Activated naive CD4-positive, alpha-beta T cell treated with Interleukin-2 at 50 U/mL for 16 hours (primary cell): ENCODE measurements around the gene ECHS1.
"Not testable (repeated sequence)": the region's sequence is repeated elsewhere in the genome, so short reads cannot be mapped to it uniquely, and the experiment has no call there.

Experiments used
- DNase-seq: peaks from one replicate; pipeline ENCODE4 v3.0.0-alpha.2; 2020

Gene ECHS1

GRCh38 chr10:133337370-133337725, 35.8 kb downstream of the ECHS1 start:
- no peak for DNase-seq

GRCh38 chr10:133336577-133337369, 36.4 kb downstream of the ECHS1 start, which contains the start of gene CALY:
Gene CALY (minus strand): TSS chr10:133336896. CDS start chr10:133328989, 7,907 bp downstream.
- peak; percentile 78 for DNase-seq

GRCh38 chr10:133336118-133336576, 37.0 kb downstream of the ECHS1 start:
- no peak for DNase-seq

DNA sequence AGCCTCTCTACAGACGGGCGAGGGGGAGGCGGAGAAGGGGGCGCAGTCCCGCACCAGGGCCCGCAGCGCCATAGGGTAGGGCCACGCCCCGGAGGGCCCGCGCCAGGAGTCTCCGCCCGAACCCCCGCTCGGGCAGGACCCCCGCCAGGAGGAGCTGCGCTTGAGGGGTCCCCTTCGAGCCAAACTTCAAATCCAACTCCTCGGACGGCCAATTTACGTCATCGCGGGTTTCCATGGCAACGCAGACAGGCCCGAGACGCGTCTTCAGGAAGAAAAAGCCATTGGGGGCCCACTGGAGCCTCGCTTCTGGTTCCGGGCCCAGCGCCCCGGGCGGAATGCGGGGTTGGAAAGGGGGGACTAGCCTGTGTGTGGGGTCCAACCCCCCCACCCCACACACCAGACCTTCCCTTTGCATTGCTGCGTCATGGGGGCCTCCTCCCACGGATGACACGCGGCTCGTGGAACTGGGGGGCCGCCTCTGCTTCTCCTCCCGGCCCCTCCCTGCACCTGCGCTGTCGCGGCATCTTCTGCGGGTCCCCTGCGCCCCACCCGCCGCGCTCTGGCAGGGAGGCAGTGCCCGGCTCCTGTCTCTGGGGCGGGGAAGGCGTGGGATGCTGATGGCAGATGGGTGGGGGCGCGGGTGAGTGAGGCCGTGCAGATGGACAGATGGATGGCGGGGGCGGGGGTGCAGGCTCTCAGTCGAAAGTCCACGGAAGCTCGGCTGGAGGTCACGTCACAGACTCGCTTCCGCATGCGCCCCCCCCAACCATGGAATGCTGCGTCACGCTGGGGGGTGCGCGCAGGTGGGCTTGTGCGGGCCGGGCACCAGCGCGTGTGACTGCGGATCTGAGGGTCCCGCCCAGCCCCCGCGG, 37.7 kb downstream of the ECHS1 start:
- peak; percentile 77 for DNase-seq

DNA sequence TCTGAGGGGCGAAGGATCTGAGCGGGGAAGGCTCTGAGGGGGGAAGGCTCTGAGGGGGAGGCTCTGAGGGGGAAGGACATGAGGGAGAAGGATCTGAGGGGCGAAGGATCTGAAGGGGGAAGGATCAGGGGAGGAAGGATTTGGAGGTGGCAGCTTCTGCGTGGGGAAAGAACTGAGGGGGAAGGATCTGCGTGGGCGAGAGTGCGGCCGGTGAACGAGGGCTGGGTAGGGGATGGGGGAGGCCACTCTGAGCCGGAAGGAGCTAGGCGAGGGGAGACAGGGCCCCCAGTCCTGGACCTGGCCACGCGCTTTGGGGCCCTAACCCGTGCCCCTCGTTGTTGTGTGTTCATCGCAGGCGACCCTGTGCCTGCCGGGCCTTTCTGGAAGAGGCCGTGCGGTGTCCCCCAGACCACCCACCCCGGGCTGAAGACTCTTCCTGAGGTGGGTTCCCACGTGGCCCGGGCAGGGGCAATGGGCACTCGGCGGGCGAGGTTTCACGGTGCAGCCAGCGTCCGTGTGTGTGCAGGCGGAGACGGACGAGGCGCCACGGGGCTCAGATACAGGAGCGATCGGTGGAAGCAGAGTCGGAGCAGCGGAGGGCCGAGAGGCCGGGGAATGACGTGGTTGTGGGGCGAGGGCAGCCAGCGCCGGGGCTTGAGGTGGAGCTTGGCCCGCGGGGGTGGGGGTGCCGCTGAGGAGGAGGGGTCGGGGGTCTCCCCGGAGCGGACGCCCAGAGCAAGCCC, 38.5 kb downstream of the ECHS1 start:
- no peak for DNase-seq

DNA sequence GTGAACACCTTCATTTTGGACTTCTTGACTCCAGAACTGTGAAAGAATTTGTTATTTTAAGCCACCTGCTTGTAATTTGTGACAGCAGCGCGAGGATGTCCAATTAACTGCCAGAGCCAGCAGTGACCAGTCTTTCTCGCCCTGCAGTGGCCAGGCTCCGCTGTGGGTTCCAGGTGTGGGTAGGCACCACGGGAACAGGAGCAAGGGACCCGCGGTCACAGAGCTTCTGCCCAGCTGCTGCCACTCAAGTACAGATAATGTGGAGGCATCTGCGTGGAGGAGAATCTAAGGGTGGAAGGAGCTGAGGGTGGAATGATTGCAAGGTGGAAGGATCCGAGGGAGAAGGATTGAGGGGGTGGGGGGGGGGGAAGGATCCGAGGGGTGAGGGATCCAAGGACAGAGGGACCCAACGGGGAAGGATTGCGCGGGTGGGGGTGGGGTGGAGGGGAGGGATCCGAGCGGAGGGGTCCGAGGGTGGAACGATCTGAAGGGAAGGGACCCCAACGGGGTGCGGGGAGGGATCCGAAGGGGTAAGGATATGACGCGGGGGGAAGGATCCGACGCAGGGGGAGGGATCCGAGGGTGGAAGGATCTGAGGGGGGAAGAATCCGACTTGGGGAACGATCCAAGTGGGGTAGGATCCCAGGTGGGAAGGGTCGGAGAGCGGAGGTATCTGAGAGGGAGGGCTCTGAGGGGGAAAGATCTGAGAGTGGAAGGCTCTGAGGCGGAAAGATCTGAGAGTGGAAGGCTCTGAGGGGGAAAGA, 40.0 kb downstream of the ECHS1 start:
- no peak for DNase-seq

DNA sequence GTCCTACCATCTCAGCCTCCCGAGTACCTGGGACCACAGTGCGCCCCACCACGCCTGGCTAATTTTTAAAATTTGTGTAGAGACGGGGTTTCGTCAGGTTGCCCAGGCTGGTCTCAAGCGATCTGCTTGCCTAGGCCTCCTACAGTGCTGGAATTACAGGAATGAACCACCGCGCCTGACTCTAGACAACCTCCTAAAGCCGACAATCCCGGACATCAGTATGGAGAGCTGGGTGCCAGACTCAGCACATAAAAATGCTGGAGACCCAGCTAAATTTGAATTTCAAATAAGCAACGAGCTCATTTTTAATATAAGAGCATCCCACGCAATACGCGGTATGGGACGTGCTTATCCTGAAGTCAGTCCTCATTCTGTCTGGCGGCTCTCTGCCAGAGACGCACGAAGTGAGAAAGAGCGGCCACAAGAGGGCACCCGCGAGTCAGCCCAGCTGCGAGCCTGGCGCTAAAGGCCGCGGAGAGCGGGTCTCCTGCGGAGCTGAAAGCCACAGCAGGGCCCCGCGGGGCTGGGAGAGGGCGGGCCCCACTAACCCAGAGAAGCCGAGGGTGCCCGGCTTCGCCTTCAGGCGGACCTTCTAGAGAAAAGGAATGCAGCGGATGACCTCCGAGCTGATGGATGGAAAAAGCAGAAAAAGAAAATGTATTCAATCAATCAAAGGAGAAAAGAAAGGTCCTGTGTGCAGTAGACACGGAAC, 43.5 kb downstream of the ECHS1 start:
- DNase-seq = peak; percentile 88

DNA sequence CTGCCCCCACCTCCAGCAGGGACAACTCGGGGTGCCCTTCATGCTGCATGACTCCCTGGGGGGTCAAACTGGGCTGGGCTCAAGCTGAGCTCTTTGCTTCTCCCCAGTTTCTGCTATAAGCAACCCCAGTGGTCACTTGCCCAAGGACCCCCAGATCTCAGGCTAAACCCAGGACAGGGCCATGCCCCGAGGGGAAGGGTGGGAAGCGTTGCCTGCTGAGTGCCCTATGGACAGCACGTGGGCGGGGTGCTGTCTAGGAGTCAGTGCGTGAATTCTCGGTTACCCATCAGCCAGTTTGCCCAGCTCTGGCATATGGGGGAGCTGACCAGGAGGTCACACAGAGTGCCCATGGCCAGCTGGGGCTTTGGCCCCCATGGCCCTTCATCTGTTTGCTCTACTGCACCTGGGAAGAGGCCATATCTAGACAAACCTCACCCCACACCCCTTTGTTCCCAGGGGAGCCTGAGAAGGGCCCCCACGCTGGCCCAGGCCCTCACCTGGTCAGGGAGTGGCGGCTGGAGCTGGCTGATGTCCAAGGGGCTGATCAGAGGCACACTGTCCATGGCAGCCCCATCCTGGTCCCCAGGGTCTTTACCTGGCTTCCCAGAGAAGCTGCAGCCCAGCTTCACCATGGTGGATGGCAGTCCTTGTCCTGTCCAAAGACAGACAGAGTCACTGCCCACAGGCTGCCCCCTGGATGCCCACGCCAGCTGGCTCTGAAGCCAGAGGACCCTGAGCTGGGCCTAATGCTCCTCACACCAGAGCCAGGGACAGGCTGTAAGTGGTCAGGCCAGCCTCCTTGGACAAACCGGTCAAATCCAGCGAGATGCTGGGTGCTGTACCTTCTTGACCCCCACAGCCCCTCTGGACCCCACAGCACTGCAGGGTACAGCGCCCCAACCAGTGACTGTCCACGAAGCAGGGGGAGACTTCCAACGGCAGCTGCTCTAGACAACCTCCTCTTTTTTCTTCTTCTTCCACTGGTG, 44.5 kb downstream of the ECHS1 start:
- no peak for DNase-seq

- no peak for DNase-seq
These were observed 45.4 kb downstream of the ECHS1 start for GRCh38 chr10:133327651-133328357.

GRCh38 chr10:133326745-133327650, 46.2 kb downstream of the ECHS1 start:
- DNase-seq = no peak

DNA sequence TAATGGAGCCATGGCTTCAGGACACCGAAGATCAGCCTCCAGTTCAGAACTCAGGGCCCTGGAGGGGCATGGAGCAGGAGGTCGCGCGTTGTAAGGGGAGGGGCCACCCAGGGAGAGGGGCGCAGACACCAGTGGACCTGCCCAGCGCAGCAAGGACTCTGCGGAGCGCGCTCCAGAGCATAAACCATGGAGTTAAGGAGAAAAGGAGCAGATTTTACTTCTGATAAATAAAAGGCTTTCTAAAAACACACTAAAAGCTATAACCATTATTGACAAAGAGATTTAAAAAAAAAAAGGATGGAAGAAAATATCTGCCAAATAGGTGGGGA, 47.0 kb downstream of the ECHS1 start:
- DNase-seq = no peak

GRCh38 chr10:133325440-133326222, 47.5 kb downstream of the ECHS1 start:
- DNase-seq = no peak

- no peak for DNase-seq
These were observed 48.3 kb downstream of the ECHS1 start for GRCh38 chr10:133324857-133325260.

DNA sequence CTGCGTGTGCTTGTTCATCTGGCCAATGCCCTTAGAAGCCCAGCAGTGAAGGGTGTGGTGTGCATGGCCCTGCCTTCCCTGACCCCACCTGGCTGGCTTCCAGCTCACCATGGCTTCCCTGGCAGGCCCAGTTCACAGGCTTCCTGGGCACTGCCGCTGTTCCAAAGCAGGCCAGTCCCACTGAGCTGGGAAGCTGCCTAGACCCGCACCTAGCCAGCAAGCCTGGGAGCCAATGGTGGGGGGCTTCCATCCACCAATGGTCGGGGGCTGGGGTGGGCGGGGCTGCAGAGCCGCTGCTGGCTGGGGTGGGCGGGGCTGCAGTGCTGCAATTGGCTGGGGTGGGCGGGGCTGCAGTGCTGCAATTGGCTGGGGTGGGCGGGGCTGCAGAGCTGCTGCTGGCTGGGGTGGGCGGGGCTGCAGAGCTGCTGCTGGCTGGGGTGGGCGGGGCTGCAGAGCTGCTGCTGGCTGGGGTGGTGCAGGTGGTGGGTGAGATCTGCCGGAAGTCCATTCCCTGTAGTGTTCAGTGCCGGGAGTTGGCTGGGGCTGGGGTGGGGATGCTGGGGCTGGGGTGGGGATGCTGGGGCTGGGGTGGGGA, 48.9 kb downstream of the ECHS1 start:
- DNase-seq = peak; percentile 63

DNA sequence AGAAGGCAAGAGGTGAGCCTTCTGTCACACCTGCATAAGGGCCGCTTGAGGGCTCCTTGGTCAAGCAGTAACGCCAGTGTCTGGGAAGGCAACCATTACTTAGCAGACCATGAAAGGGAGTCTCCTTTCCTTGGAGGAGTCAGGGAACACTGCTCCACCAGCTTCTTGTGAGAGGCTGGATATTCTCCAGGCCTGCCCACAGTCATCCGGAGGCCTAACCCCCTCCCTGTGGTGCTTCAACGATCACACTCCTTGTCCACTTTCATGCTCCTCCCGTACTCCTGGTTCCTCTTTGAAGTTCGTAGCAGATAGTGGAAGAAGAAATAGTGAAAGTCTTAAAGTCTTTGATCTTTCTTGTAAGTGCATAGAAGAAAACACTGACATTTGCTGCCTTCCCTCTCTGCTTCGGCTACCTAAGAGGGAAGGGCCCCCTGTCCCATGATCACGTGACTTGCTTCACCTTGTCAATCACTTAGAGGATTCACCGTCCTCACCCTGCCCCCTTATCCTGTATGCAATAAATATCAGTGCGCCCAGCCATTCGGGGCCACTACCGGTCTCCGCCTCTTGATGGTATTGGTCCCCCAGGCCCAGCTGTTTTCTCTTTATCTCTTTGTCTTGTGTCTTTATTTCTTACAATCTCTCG, 51.0 kb downstream of the ECHS1 start:
- not testable (repeated sequence) for DNase-seq

GRCh38 chr10:133320852-133321422, 52.2 kb downstream of the ECHS1 start:
- not testable (repeated sequence) for DNase-seq
